ENCODE data around the gene CADM3. TPM values are rescaled to one million over a fixed set of nuclear protein-coding genes. Genes with fewer than 3 reads are reported as not detected.

Gene CADM3
- total RNA-seq, 5 donors from 2014 or later (not counting 1 experiment from before 2014, with no cell fraction given), result not detected

GRCh38 chr1:159218649-159219636, 47.5 kb downstream of the CADM3 start:
- 89% methylated on average over 9 of the region's 14 CpGs for WGBS (ENCODE audit: insufficient coverage)
- H3K27ac ChIP-seq (ENCODE audit: low read length), result no peak overlapping the region
- ChIA-PET CTCF (no interaction called here), POLR2A (no interaction called here)
- H3K36me3 ChIP-seq (ENCODE audit: control insufficient read depth in 2 of 2, extremely low read depth in 1 of 2, insufficient read depth in 1 of 2, low read length in 1 of 2), result no peaks in the 10 kb centered on the region
- no peak for DNase-seq
- Mint-ChIP-seq H3K4me3 (no peak overlapping the region), H3K36me3 (no peaks in the 10 kb centered on the region), H3K27ac (no peak overlapping the region), H3K9me3 (no peaks in the 10 kb centered on the region), H3K27me3 (peaks cover 22 to 30% of the 10 kb centered on the region in 2 donors), H3K4me1 (peaks cover 0 to 2% (median 0%) of the 10 kb centered on the region in 3 donors)
- no peak overlapping the region for H3K4me3 ChIP-seq (ENCODE audit: control insufficient read depth in 1 of 2, extremely low read depth in 1 of 2, low read length in 1 of 2)
- H3K9me3 ChIP-seq, result no peaks in the 10 kb centered on the region
- H3K4me1 ChIP-seq (ENCODE audit: control insufficient read depth in 1 of 2, extremely low read depth in 1 of 2, insufficient read depth in 2 of 2, low read length in 2 of 2), result no peaks in the 10 kb centered on the region
- ATAC-seq (replicated peaks in 1 of 4), result no peak
- peaks cover 4 to 10% of the 10 kb centered on the region in 2 experiments for H3K27me3 ChIP-seq (replicated peaks in 1 of 2; ENCODE audit: control insufficient read depth in 2 of 2, extremely low read depth in 1 of 2, insufficient read depth in 2 of 2, low read length in 1 of 2)

GRCh38 chr1:159222075-159222865, 50.9 kb downstream of the CADM3 start:
- no peaks in the 10 kb centered on the region for H3K4me1 Mint-ChIP-seq

GRCh38 chr1:159223004-159223403, 51.6 kb downstream of the CADM3 start:
- H3K9me3 Mint-ChIP-seq, result no peaks in the 10 kb centered on the region
- ChIA-PET POLR2A (no interaction called here), CTCF (interaction anchor here in 1 of 2 donors (1.3 kb wide), 1 partner anchor 9 kb away, joined by 5 read pairs; no protein-coding TSS in a partner anchor)
- WGBS (ENCODE audit: insufficient coverage), result no CpG with 5 or more reads among the region's 2 CpGs
- H3K4me3 ChIP-seq (ENCODE audit: control insufficient read depth in 1 of 2, extremely low read depth in 1 of 2, low read length in 1 of 2), result no peak overlapping the region
- H3K27me3 Mint-ChIP-seq, result peaks cover 10 to 27% of the 10 kb centered on the region in 2 donors
- ATAC-seq (replicated peaks in 1 of 4) (no peak), DNase-seq (no peak)
- H3K9me3 ChIP-seq, result no peaks in the 10 kb centered on the region
- no peaks in the 10 kb centered on the region for H3K36me3 Mint-ChIP-seq
- H3K4me1 ChIP-seq (ENCODE audit: control insufficient read depth in 1 of 2, extremely low read depth in 1 of 2, insufficient read depth in 2 of 2, low read length in 2 of 2), result no peaks in the 10 kb centered on the region
- no peak overlapping the region for H3K27ac ChIP-seq (ENCODE audit: low read length)
- H3K4me3 Mint-ChIP-seq, result no peak overlapping the region
- no peaks in the 10 kb centered on the region for H3K4me1 Mint-ChIP-seq
- no peak overlapping the region for H3K27ac Mint-ChIP-seq
- H3K27me3 ChIP-seq (replicated peaks in 1 of 2; ENCODE audit: control insufficient read depth in 2 of 2, extremely low read depth in 1 of 2, insufficient read depth in 2 of 2, low read length in 1 of 2), result peaks cover 2 to 6% of the 10 kb centered on the region in 2 experiments
- H3K36me3 ChIP-seq (ENCODE audit: control insufficient read depth in 2 of 2, extremely low read depth in 1 of 2, insufficient read depth in 1 of 2, low read length in 1 of 2), result no peaks in the 10 kb centered on the region

More at GRCh38 chr1:159222075-159222865, 50.9 kb downstream of the CADM3 start:
- WGBS (ENCODE audit: insufficient coverage), result 71% methylated on average over 2 of the region's 5 CpGs
- ATAC-seq (replicated peaks in 1 of 4) (no peak), DNase-seq (no peak)
- no peaks in the 10 kb centered on the region for H3K36me3 Mint-ChIP-seq
- no peaks in the 10 kb centered on the region for H3K36me3 ChIP-seq (ENCODE audit: control insufficient read depth in 2 of 2, extremely low read depth in 1 of 2, insufficient read depth in 1 of 2, low read length in 1 of 2)
- ChIA-PET CTCF (interaction anchor here (0.6 to 1.3 kb wide), 5 partner anchors 8 to 1248 kb away, joined by 3 to 5 read pairs (median 3); no protein-coding TSS in a partner anchor), POLR2A (no interaction called here)
- no peaks in the 10 kb centered on the region for H3K9me3 ChIP-seq
- H3K4me3 Mint-ChIP-seq, result no peak overlapping the region
- H3K9me3 Mint-ChIP-seq, result no peaks in the 10 kb centered on the region
- H3K27me3 Mint-ChIP-seq, result peaks cover 10 to 28% of the 10 kb centered on the region in 2 donors
- no peaks in the 10 kb centered on the region for H3K4me1 ChIP-seq (ENCODE audit: control insufficient read depth in 1 of 2, extremely low read depth in 1 of 2, insufficient read depth in 2 of 2, low read length in 2 of 2)
- peaks cover 2 to 6% of the 10 kb centered on the region in 2 experiments for H3K27me3 ChIP-seq (replicated peaks in 1 of 2; ENCODE audit: control insufficient read depth in 2 of 2, extremely low read depth in 1 of 2, insufficient read depth in 2 of 2, low read length in 1 of 2)
- no peak overlapping the region for H3K4me3 ChIP-seq (ENCODE audit: control insufficient read depth in 1 of 2, extremely low read depth in 1 of 2, low read length in 1 of 2)
- H3K27ac Mint-ChIP-seq, result no peak overlapping the region
- no peak overlapping the region for H3K27ac ChIP-seq (ENCODE audit: low read length)

- WGBS (ENCODE audit: insufficient coverage), result no CpG with 5 or more reads among the region's 2 CpGs
- ChIA-PET CTCF (no interaction called here), POLR2A (no interaction called here)
- Mint-ChIP-seq H3K27me3 (peaks cover 17 to 23% of the 10 kb centered on the region in 2 donors), H3K27ac (no peak overlapping the region), H3K4me3 (no peak overlapping the region), H3K4me1 (no peaks in the 10 kb centered on the region), H3K9me3 (no peaks in the 10 kb centered on the region), H3K36me3 (no peaks in the 10 kb centered on the region)
- H3K27me3 ChIP-seq (replicated peaks in 1 of 2; ENCODE audit: control insufficient read depth in 2 of 2, extremely low read depth in 1 of 2, insufficient read depth in 2 of 2, low read length in 1 of 2), result peaks cover 0 to 11% of the 10 kb centered on the region in 2 experiments
- H3K9me3 ChIP-seq, result no peaks in the 10 kb centered on the region
- H3K27ac ChIP-seq (ENCODE audit: low read length), result no peak overlapping the region
- no peaks in the 10 kb centered on the region for H3K4me1 ChIP-seq (ENCODE audit: control insufficient read depth in 1 of 2, extremely low read depth in 1 of 2, insufficient read depth in 2 of 2, low read length in 2 of 2)
- ATAC-seq (replicated peaks in 1 of 4) (no peak), DNase-seq (no peak)
- H3K4me3 ChIP-seq (ENCODE audit: control insufficient read depth in 1 of 2, extremely low read depth in 1 of 2, low read length in 1 of 2), result no peak overlapping the region
- H3K36me3 ChIP-seq (ENCODE audit: control insufficient read depth in 2 of 2, extremely low read depth in 1 of 2, insufficient read depth in 1 of 2, low read length in 1 of 2), result no peaks in the 10 kb centered on the region
Measured at GRCh38 chr1:159228554-159228953, 57.1 kb downstream of the CADM3 start.

- CTCF ChIA-PET, result no interaction called here
- no peak overlapping the region for H3K4me3 Mint-ChIP-seq
- no peaks in the 10 kb centered on the region for H3K9me3 Mint-ChIP-seq
- WGBS (ENCODE audit: insufficient coverage), result 79% methylated on average over 4 of the region's 8 CpGs
- H3K27ac Mint-ChIP-seq, result no peak overlapping the region
- DNase-seq (no peak), ATAC-seq (replicated peaks in 1 of 4) (no peak)
- no peaks in the 10 kb centered on the region for H3K4me1 Mint-ChIP-seq
- H3K36me3 Mint-ChIP-seq, result no peaks in the 10 kb centered on the region
- Histone ChIP-seq H3K4me1 (ENCODE audit: control insufficient read depth in 1 of 2, extremely low read depth in 1 of 2, insufficient read depth in 2 of 2, low read length in 2 of 2) (no peaks in the 10 kb centered on the region), H3K4me3 (ENCODE audit: control insufficient read depth in 1 of 2, extremely low read depth in 1 of 2, low read length in 1 of 2) (no peak overlapping the region), H3K27ac (ENCODE audit: low read length) (no peak overlapping the region), H3K9me3 (no peaks in the 10 kb centered on the region), H3K27me3 (replicated peaks in 1 of 2; ENCODE audit: control insufficient read depth in 2 of 2, extremely low read depth in 1 of 2, insufficient read depth in 2 of 2, low read length in 1 of 2) (peaks cover 0 to 11% of the 10 kb centered on the region in 2 experiments), H3K36me3 (ENCODE audit: control insufficient read depth in 2 of 2, extremely low read depth in 1 of 2, insufficient read depth in 1 of 2, low read length in 1 of 2) (no peaks in the 10 kb centered on the region)
- H3K27me3 Mint-ChIP-seq, result peaks cover 11 to 23% of the 10 kb centered on the region in 2 donors
- POLR2A ChIA-PET, result no interaction called here
Measured at GRCh38 chr1:159229260-159229885, 58.0 kb downstream of the CADM3 start.

GRCh38 chr1:159229896-159230295, 58.5 kb downstream of the CADM3 start:
- CTCF ChIA-PET, result no interaction called here

More at GRCh38 chr1:159229896-159230295, 58.5 kb downstream of the CADM3 start:
- no peaks in the 10 kb centered on the region for H3K4me1 Mint-ChIP-seq
- peaks cover 0 to 11% of the 10 kb centered on the region in 2 experiments for H3K27me3 ChIP-seq (replicated peaks in 1 of 2; ENCODE audit: control insufficient read depth in 2 of 2, extremely low read depth in 1 of 2, insufficient read depth in 2 of 2, low read length in 1 of 2)
- no peak overlapping the region for H3K27ac Mint-ChIP-seq
- no peaks in the 10 kb centered on the region for H3K9me3 ChIP-seq
- ATAC-seq (replicated peaks in 1 of 4) (no peak), DNase-seq (no peak)
- H3K36me3 Mint-ChIP-seq, result no peaks in the 10 kb centered on the region
- H3K27me3 Mint-ChIP-seq, result peaks cover 12 to 25% of the 10 kb centered on the region in 2 donors
- no peak overlapping the region for H3K4me3 Mint-ChIP-seq
- WGBS (ENCODE audit: insufficient coverage), result no CpG with 5 or more reads among the region's 1 CpG
- POLR2A ChIA-PET, result no interaction called here
- H3K9me3 Mint-ChIP-seq, result no peaks in the 10 kb centered on the region
- H3K4me3 ChIP-seq (ENCODE audit: control insufficient read depth in 1 of 2, extremely low read depth in 1 of 2, low read length in 1 of 2), result no peak overlapping the region
- H3K27ac ChIP-seq (ENCODE audit: low read length), result no peak overlapping the region
- no peaks in the 10 kb centered on the region for H3K4me1 ChIP-seq (ENCODE audit: control insufficient read depth in 1 of 2, extremely low read depth in 1 of 2, insufficient read depth in 2 of 2, low read length in 2 of 2)
- H3K36me3 ChIP-seq (ENCODE audit: control insufficient read depth in 2 of 2, extremely low read depth in 1 of 2, insufficient read depth in 1 of 2, low read length in 1 of 2), result no peaks in the 10 kb centered on the region
